GM10266 (cell line): ENCODE results near the gene CCHCR1.
"Not testable (repeated sequence)": the region's sequence is repeated elsewhere in the genome, so short reads cannot be mapped to it uniquely, and the experiment has no call there.

Experiments
- DNase-seq: peaks from one replicate; pipeline ENCODE4 v3.0.0; 2012; ENCODE audit errors: extremely low spot score
- TF ChIP-seq, protein P1 (sequence below): IDR thresholded peaks from 2 replicates; pipeline ENCODE4 v1.5.1; 2012; ENCODE audit warnings: mild to moderate bottlenecking, low read depth; ENCODE audit not compliant: control insufficient read depth, insufficient read depth; ENCODE audit errors: missing control alignments

The CCHCR1 gene

DNA sequence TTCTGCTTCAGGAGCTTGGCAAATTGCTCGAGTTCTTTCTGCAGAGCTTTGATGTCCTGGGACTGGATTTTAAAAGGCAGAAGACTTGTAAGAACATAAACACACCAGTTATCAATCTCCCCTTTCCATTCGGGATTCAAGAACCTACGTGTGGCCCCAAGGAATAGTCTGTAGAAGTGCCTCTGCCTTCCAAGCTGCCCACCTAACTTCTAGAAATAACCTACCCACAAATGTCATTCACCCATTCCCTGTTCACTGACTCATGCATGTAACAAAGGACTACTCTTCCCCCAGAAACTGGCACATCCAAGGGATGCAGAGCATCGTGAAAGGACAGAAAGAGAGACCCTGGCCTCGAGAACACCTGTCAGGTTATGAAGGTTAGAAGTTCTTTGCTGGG, 8.4 kb upstream of the CCHCR1 start:
- TF ChIP-seq, protein P1, sequence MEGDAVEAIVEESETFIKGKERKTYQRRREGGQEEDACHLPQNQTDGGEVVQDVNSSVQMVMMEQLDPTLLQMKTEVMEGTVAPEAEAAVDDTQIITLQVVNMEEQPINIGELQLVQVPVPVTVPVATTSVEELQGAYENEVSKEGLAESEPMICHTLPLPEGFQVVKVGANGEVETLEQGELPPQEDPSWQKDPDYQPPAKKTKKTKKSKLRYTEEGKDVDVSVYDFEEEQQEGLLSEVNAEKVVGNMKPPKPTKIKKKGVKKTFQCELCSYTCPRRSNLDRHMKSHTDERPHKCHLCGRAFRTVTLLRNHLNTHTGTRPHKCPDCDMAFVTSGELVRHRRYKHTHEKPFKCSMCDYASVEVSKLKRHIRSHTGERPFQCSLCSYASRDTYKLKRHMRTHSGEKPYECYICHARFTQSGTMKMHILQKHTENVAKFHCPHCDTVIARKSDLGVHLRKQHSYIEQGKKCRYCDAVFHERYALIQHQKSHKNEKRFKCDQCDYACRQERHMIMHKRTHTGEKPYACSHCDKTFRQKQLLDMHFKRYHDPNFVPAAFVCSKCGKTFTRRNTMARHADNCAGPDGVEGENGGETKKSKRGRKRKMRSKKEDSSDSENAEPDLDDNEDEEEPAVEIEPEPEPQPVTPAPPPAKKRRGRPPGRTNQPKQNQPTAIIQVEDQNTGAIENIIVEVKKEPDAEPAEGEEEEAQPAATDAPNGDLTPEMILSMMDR, result no peak
- no peak for DNase-seq

DNA sequence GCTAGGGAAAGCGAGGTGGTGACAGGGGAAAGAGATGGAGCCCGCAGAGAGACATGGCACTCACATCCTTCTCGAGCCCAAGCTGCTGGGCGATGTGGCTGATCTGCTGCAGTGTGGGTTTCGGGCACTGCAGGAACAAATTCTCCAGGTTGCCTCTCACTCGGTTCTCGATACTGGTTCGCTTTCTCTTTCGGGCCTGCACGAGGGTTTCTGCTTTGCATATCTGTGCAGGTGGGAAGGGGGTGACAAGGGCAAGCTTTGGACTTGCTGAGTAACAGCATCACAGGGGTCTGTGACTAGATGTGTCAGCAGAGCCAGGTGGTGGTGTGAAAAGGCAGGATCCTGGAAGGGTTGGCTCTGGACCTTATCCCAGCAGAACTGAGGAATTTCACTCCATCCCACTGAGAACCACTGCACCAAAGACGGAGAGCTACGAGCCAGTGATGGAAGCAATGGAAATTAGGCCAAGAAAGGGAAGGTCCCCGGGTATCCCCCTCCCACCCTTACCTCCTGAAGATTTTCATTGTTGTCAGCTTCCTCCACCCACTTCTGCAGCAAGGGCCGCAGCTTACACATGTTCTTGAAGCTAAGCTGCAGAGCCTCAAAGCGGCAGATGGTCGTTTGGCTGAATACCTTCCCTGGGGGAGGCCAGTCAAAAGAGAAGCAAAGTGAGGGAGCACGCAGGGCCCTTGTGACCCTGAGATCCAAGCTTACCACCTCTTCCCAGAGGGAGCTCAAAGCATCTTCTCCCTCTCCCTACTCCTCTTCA, 7.6 kb upstream of the CCHCR1 start:
- DNase-seq, result peak; percentile 63

DNA sequence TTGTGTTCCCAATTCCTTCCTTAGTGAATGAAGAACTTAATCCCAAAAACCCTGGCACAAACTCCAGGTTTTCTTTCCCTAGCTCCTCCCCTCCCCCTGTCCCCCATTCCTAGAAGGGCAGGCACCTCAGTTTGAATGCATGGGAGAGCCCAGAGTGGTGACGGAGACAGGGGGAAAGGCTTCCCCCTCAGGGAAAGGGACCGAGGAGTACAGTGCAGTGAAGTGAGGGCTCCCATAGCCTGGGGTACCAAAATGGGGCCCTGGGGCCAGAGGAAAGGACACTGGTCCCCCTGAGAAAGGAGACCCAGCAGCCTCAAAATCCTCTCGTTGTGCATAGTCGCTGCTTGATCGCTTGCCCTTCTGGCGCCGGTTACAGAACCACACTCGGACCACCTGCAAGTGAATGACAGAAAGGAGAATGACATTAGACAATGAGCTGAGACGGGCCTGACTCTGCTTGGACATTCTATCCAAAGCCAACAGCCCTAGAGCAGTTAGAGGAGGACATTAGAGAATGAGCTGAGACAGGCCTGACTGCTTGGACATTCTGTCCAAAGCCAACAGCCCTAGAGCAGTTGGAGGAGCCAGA, 7.0 kb upstream of the CCHCR1 start:
- DNase-seq, result not testable (repeated sequence)

DNA sequence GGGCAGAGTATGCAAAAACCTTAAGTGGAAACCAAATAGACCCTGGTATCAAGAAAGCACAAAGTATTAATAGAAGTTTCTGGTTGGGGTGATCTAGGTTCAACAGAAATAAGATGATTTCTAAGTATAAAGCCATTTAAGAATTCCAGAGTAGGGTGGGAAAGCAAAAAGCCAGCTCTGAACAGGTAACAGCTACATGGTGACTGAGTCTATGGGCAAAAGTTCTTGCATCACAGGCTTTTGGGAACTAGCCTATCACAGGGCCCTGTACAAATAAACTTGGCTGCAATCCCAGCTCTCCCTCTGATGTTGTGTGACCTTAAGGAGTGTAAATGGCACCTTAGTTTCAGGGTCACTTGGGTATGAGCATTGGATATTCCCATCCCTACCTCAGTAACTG, 6.3 kb upstream of the CCHCR1 start:
- no peak for DNase-seq
- TF ChIP-seq, protein P1, result no peak

DNA sequence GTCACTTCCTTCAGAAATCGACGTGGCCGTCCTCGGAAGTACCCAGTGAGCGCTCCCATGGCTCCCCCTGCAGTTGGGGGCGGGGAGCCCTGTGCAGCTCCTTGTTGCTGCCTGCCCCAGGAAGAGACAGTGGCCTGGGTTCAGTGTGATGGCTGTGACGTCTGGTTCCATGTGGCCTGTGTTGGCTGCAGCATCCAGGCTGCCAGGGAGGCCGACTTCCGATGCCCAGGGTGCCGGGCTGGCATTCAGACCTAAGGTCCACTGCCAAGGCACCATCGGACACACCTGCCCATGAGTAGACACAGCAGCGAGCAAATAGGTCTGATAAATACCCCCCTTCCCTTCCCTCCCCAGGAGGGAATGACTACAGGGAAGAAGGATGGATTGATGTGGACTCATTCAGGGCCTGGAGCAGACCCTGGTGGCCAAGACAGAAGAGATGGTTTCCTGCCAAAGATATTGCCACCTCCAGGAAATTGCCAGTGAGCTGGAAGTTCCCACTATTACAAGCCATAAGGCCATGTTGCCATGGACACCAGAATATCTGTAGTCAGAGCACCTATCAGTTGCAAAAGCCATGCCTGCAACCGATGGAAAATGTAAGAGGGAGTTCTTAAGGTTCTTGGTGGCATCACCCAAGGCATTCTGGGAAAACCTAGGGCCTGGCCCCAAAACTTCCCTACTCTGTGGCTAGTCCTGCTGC, 5.0 kb upstream of the CCHCR1 start:
- TF ChIP-seq, protein P1, result no peak
- DNase-seq, result no peak

DNA sequence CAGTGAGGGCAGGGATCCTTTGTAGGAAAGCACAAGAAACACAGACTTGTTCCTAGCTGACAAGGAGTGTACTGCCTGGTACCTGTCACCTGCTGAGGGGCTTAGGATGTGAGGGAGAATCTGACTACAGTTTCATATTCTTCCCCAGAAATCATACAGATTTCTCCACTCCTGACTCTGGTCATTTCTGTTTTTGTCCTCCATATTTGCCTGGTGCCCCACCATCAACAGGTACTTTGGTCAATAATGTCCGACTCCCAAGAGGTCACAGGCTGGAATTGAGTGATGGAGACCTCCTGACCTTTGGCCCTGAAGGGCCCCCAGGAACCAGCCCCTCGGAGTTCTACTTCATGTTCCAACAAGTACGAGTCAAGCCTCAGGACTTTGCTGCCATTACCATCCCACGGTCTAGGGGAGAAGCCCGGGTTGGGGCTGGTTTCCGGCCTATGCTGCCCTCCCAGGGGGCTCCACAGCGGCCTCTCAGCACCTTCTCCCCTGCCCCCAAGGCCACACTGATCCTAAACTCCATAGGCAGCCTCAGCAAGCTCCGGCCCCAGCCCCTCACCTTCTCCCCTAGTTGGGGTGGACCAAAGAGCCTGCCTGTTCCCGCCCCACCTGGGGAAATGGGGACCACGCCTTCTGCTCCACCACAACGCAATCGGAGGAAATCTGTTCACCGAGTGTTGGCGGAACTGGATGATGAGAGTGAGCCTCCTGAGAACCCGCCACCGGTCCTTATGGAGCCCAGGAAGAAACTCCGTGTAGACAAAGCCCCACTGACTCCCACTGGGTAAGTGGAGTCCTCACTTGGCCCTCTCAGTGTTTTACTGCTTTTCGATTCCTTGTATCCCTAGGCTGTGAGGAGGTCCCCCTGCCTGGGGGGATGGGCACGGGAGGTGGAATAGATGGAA, 3.9 kb upstream of the CCHCR1 start:
- no peak for DNase-seq
- TF ChIP-seq, protein P1, result no peak

DNA sequence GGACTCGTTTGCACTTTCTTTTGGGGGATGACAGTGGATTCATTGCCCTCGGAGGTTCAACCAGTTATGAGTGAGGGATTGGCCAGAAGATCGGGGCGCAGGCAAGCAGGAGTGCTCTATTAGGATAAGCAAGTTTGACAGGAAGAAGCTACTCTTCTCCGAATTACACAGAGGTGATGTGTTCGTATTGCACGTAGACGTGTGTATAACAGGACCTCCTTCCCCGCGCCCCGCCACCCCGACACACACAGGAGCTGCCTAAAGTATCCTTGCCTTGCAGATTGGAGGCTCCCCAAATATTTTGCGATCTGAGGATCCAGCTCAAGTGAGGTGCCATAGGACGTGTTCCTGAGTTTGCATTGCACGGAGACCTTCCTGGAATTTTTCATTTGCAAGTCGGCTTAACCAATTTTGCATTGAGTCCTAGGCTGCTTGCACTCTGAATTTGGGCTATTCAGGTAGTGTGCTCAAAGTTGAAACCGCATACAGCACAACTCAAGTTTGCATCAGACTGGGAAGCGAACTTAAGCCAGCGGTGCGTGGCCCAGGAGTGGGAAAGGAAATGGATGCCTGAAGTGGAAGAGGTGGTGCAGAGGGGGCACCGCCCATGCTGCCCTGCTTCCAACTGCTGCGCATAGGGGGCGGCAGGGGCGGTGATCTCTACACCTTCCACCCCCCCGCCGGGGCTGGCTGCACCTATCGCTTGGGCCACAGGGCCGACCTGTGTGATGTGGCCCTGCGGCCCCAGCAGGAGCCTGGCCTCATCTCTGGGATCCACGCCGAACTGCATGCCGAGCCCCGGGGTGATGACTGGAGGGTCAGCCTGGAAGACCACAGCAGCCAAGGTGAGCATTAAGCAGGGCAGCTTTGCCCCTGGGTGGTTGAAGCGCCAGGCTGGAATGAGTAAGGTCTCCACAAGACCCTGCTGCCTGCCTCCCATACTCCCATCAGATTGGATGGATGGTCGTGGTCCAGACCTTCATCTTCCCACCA, 1.6 kb upstream of the CCHCR1 start:
- no peak for DNase-seq
- TF ChIP-seq, protein P1, result peak; percentile 22
